ENCODE results near the gene RHEX.
"Not testable (repeated sequence)": the region's sequence is repeated elsewhere in the genome, so short reads cannot be mapped to it uniquely, and the experiment has no call there.

Gene RHEX

GRCh38 chr1:206052919-206053610 is at the start of gene RHEX:
Gene RHEX, plus strand, starts transcription at chr1:206053173. Its CDS starts 44,656 bp downstream, at chr1:206097829.
- peak within 1 kb of the TSS; percentile 72 for H3K4me3 ChIP-seq (replicated peaks; ENCODE audit: low read depth, low read length)
- H3K36me3 ChIP-seq (ENCODE audit: control insufficient read depth, insufficient read depth, low read length); H3K27me3 ChIP-seq (replicated peaks; ENCODE audit: control insufficient read depth, insufficient read depth, low read length): not testable (repeated sequence)
- DNase-seq (ENCODE audit: extremely low read depth, insufficient read length) = peak; percentile 65

- DNase-seq (ENCODE audit: extremely low read depth, insufficient read length) = no peak
- Histone ChIP-seq H3K27me3 (replicated peaks; ENCODE audit: control insufficient read depth, insufficient read depth, low read length) (no peaks in the 10 kb centered on the region; the same call in 1 of the 2 replicates), H3K4me3 (replicated peaks; ENCODE audit: low read depth, low read length) (no peak overlapping the region), H3K36me3 (ENCODE audit: control insufficient read depth, insufficient read depth, low read length) (no peaks in the 10 kb centered on the region)
- TF ChIP-seq CTCF (IDR thresholded peaks at IDR 0.05; ENCODE audit: insufficient read depth, low read length, poor library complexity, severe bottlenecking) = no peak
Observed at GRCh38 chr1:206003854-206004800, 48.8 kb upstream of the RHEX start.

GRCh38 chr1:206004826-206005225 is 48.1 kb upstream of the RHEX start:
- Histone ChIP-seq H3K4me3 (replicated peaks; ENCODE audit: low read depth, low read length) (no peak overlapping the region), H3K27me3 (replicated peaks; ENCODE audit: control insufficient read depth, insufficient read depth, low read length) (no peaks in the 10 kb centered on the region; the same call in 1 of the 2 replicates), H3K36me3 (ENCODE audit: control insufficient read depth, insufficient read depth, low read length) (no peaks in the 10 kb centered on the region)
- TF ChIP-seq CTCF (IDR thresholded peaks at IDR 0.05; ENCODE audit: insufficient read depth, low read length, poor library complexity, severe bottlenecking) = no peak
- DNase-seq (ENCODE audit: extremely low read depth, insufficient read length) = no peak

GRCh38 chr1:206005234-206005633 is 47.7 kb upstream of the RHEX start:
- no peak for TF ChIP-seq CTCF (IDR thresholded peaks at IDR 0.05; ENCODE audit: insufficient read depth, low read length, poor library complexity, severe bottlenecking)
- Histone ChIP-seq H3K27me3 (replicated peaks; ENCODE audit: control insufficient read depth, insufficient read depth, low read length) (no peaks in the 10 kb centered on the region; the same call in 1 of the 2 replicates), H3K4me3 (replicated peaks; ENCODE audit: low read depth, low read length) (no peak overlapping the region), H3K36me3 (ENCODE audit: control insufficient read depth, insufficient read depth, low read length) (no peaks in the 10 kb centered on the region)
- DNase-seq (ENCODE audit: extremely low read depth, insufficient read length) = no peak

- no peaks in the 10 kb centered on the region for H3K36me3 ChIP-seq (ENCODE audit: control insufficient read depth, insufficient read depth, low read length)
- TF ChIP-seq CTCF (IDR thresholded peaks at IDR 0.05; ENCODE audit: insufficient read depth, low read length, poor library complexity, severe bottlenecking) = no peak
- DNase-seq (ENCODE audit: extremely low read depth, insufficient read length) = no peak
- H3K27me3 ChIP-seq (replicated peaks; ENCODE audit: control insufficient read depth, insufficient read depth, low read length) = no peaks in the 10 kb centered on the region; the same call in 1 of the 2 replicates
- no peak overlapping the region for H3K4me3 ChIP-seq (replicated peaks; ENCODE audit: low read depth, low read length)
Observed at GRCh38 chr1:206005778-206006180, 47.2 kb upstream of the RHEX start.

GRCh38 chr1:206006946-206007345 is 46.0 kb upstream of the RHEX start:
- DNase-seq (ENCODE audit: extremely low read depth, insufficient read length) = no peak
- H3K4me3 ChIP-seq (replicated peaks; ENCODE audit: low read depth, low read length) = no peak overlapping the region
- no peaks in the 10 kb centered on the region; the same call in 1 of the 2 replicates for H3K27me3 ChIP-seq (replicated peaks; ENCODE audit: control insufficient read depth, insufficient read depth, low read length)
- no peaks in the 10 kb centered on the region for H3K36me3 ChIP-seq (ENCODE audit: control insufficient read depth, insufficient read depth, low read length)
- no peak for TF ChIP-seq CTCF (IDR thresholded peaks at IDR 0.05; ENCODE audit: insufficient read depth, low read length, poor library complexity, severe bottlenecking)
